ENCODE results near the gene GPAT3.
"Not testable (repeated sequence)": the region's sequence is repeated elsewhere in the genome, so short reads cannot be mapped to it uniquely, and the experiment has no call there.

The GPAT3 gene

DNA sequence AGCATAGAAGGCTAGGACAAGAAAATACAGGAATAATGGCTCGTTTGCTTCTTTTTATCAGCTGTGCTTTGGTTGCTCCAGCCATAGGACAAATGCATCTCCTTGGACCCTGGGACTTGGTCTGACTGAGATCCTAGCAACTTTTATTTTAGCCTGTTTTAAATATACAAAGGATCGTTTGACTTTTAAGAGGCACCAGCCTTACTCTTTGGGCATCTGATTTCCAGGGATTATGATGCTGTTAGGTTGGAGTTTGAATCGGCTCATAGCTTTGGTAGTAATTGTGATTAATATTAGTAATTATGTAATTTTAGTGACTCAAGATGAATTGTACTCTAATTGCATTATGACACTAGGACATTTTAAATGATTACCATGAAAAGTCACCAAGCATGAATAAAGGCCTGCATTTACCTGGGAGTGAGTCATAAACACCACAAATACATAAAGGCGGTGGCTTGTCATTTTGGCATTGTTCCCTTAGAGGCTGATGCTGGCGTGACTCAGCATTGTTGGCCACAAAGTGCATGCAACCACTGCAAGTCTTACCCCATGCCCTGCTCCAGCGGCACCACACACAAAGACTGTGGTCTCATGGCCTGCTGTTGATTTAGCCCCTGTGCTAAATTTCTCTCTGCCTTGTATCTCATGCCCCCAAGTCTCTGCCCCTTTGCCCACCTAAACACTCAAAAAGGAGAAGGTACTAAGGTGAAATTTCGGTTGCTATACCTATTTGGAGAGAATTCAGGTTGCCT lies 12.4 kb downstream of the GPAT3 start:
- FAIRE-seq (peak; percentile 74), DNase-seq (ENCODE audit: insufficient read length, low spot score) (no peak)

DNA sequence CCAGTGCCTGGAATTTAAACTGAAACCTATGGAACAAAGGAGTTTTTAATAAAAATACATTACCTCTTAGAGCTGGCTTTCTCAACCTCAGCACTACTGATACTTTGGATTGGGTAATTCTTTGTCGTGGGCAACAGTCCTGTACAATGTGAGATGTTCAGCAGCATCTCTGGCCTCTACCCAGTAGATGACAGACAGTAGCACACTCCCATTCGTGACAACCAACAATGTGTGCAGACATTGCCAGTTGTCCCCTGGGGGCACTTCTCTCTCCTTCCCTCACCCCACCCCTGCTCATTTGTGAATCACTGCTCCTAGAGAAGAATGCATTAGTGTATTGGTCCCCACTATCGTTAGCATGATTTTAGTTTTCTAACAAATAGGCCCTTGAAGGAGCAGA lies 16.2 kb downstream of the GPAT3 start:
- DNase-seq (ENCODE audit: insufficient read length, low spot score), result no peak
- no peak for FAIRE-seq

DNA sequence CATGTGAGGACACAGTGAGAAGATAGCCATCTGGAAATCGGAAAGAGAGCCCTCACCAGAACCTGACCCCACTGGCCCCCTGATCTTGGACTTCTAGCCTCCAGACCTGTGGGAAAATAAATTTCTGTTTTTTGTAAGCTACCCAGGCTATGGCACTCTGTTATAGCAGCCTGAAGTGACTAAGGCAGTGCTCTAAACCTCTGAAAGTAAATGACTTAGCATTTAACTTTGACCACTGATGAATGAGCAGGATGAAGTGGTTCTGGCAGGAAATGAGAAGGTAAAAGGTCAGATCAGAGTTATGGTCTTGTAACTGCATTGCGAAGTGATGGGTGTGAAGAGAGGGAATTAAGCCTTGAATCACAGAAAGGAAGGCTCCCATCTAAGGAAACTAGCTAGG lies 17.0 kb downstream of the GPAT3 start:
- peak; percentile 56 for FAIRE-seq

DNA sequence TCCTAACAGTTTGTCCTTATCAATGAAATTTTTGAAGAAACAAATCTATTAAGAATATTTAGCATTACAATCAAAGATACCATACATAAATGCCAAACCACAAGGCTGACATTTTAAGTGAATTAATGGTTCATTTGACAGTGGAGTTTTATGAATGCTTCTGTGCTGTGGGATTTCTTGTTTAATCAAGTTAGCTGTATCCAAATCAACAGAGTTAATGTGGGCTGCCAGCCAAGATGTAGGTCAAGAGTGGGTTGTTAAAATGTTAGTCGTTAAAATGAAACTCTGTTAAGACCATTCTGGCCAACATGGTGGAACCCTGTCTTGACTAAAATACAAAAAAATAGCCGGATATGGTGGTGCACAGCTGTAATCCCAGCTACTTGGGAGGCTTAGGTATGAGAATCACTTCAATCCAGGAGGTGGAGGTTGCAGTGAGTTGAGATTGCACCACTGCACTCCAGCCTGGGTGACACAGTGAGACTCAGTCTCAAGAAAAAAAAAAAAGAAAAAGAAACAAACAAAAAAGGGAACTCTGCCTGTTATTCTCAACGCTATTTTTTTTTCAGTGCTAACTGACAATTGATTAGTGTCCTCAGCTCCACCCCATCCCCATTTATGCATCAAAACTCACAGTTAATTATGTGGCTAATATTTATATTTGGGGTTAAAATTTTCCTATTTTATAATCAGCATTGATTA lies 20.2 kb downstream of the GPAT3 start:
- DNase-seq (ENCODE audit: insufficient read length, low spot score) (no peak), FAIRE-seq (no peak)

More for the DNA sequence above, 17.0 kb downstream of the GPAT3 start:
- DNase-seq (ENCODE audit: insufficient read length, low spot score), result no peak

DNA sequence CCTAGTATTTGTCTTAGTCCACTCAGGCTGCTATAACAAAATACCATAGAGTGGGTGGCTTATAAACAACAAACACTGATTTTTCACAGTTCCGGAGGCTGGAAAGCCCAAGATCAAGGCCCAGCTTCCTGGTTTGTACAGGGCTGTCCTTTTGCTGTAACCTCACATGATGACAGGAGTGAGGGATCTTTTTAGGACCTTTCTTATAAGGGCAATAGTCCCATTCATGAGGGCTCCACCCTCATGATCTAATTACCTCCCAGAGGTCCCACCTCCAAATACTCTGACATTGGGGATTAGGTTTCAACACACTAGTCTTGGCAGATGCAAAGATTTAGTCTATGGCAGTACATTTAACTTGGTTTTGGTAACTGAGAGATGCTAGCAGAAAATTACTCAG lies 20.9 kb downstream of the GPAT3 start:
- FAIRE-seq, result no peak
- DNase-seq (ENCODE audit: insufficient read length, low spot score), result no peak

DNA sequence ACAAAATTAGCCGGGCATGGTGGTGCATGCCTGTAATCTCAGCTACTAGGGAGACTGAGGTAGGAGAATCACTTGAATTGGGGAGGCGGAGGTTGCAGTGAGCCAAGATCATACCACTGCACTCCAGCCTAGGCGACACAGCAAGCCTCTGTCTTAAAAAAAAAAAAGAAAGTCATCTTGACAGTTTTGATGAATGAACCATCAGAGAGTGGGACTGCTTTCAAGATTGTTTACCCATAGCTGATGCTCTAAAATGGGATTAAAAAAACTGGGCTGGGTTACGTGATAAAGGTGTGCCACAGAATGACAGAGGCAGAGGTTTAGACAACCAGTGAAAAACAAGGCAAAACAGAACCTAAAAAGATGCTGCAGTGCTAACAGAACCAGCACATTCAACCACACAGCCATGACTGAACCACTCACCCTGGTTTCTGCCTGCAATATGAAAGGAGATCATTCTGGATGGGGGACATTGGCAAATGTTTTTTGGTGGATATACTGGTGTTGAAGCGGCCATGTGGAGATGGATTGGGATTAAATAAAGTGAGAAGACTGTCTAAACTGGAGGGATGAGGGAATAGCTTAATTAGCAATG lies 22.2 kb downstream of the GPAT3 start:
- DNase-seq (ENCODE audit: insufficient read length, low spot score), result no peak
- no peak for FAIRE-seq

DNA sequence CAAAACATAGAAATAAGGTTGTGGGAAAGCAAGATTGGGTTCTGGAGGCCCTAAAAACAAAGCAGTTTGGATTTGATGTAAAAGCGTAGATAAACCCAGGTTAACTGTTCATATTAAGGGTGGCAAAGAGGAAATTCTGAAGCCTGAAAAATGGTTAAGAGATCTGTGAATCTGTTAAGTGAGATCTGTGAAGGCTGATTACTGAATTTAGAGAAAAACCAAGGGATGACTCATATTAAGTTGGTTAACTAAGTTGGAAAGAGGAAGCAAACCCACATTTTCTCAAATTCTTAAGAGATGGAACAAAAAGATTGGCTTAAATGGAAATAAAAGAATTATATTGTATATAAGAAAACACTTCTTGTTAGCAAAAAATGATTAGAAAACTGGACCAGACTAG lies 22.8 kb downstream of the GPAT3 start:
- no peak for DNase-seq (ENCODE audit: insufficient read length, low spot score)
- no peak for FAIRE-seq

DNA sequence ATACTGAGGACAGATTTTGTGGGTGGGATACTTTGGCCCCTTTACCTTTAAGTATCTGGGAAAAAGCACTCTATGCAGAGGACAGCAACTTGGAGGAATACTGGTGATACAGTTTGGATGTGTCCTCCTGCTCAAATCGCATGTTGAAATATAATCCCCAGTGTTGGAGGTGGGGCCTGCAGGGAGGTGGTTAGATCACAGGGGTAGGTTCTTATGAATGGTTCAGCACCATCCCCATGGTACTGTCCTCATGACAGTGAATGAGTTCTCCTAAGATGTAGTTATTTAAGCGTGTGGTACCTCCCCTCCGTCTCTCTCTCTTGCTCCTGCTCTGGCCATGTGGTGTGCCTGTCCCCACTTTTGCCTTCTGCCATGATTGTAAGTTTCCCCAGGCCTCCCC lies 24.6 kb downstream of the GPAT3 start:
- DNase-seq (ENCODE audit: insufficient read length, low spot score), result no peak
- FAIRE-seq, result no peak

DNA sequence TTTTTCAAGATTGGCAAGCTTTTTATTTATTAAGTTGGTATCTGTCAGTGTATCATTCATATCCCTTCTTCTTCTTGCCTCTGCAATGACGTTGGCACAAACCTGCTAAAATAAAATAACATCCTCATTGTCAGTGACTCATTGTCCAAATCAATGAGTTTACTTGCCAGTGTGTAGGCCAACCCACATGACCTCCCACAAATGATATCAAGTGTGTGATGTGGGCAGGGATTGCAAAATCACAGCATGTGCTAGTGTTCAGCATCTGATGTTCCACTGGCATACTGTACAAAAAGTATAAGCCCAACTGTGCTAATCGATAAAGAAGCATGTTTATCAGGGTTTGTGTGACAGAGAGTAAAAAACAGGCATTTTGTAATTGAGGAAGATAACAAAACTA lies 25.5 kb downstream of the GPAT3 start:
- DNase-seq (ENCODE audit: insufficient read length, low spot score) (no peak), FAIRE-seq (no peak)

DNA sequence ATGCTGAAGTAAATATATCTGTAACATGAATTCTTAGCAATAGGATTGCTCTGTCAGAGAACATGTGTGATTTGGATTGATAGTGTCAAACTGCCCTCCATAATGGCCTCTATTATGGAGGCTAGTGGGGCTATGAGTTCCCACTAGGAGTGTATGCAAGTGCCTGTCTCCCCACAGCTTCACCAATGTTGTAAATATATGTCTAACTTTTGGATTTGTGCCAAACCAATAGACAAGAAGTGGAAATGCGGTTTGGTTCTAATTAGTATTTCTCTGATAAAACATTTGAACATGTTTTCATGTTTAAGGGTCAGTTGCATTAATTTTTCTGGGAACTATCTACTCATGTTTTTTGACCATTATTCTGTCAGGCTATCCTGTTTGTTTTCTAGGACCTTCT lies 28.1 kb downstream of the GPAT3 start:
- peak; percentile 14 for FAIRE-seq
- DNase-seq (ENCODE audit: insufficient read length, low spot score), result no peak

DNA sequence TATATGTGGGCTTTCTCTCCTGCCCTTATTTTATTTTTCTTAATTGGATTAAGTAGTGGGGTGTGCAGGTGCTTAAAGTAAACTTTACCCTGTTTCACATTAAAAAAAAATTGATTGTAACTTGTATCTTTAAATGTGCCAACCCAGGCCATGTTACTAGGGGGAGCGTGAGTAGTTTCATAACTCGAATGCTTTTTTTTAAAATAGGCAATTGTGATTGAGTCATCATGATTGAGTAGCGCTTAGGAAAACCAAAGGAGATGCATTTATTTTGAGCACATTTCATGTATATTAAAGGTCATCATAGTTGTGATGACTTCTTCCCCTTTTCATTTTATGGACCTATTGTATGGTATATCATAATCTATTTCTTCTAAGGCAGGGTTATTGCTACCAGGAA lies 32.2 kb downstream of the GPAT3 start:
- FAIRE-seq (no peak), DNase-seq (ENCODE audit: insufficient read length, low spot score) (no peak)

DNA sequence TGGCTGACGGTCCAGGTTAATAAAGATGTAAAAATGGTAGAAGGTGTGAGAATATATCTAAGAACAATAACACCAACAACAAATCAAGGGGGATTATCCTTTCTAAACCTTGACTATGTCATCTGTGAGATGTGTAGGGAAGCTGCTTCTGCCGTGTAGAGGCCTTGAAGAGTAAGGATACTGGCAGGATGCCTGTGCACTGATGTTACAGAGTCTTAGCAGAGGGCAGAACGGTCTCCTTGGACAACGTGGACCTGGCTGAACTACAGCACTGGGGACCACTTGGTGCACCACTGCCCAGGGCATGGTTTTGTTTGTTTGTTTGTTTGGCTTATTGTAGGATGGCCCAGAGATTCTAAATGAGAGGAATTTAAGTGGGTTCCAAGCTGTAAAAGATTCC lies 33.5 kb downstream of the GPAT3 start:
- FAIRE-seq (no peak), DNase-seq (ENCODE audit: insufficient read length, low spot score) (no peak)

DNA sequence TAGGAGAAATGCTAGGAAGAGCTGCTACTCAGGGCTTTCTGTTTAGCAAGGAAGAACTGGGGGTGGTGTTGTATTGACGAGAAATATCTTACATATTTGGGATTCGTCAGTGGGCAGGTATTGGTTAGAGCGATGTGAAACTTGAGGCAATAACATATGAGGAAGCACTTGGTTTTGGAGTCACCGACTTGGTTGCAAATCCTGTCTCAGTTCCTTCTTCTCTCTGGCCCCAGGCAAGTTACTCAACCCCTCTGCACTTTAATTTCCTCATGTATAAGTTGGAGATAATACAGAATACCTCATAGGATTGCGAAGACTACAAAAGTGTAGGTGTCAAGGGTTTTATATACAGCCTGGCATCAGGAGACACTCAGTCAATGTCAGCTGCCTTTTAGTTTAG lies 34.1 kb downstream of the GPAT3 start:
- DNase-seq (ENCODE audit: insufficient read length, low spot score) (no peak), FAIRE-seq (peak; percentile 53)

DNA sequence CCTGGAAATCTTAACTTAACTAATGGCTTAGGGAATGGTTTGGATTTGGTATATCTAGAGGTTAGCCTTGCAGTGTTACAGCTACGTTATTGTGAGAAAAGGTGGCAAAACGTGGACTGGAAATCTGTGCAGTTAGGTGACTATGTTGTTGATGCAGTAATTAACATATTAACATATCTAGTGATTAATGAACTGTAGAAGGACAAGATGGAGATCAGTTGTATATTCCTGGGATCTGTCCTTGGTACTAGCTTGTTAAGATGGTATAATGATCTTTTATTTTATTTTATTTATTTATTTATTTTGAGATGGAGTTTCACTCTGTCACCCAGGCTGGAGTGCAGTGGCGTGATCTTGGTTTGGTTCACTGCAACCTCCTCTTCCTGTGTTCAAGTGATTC lies 36.9 kb downstream of the GPAT3 start:
- FAIRE-seq (no peak), DNase-seq (ENCODE audit: insufficient read length, low spot score) (no peak)

DNA sequence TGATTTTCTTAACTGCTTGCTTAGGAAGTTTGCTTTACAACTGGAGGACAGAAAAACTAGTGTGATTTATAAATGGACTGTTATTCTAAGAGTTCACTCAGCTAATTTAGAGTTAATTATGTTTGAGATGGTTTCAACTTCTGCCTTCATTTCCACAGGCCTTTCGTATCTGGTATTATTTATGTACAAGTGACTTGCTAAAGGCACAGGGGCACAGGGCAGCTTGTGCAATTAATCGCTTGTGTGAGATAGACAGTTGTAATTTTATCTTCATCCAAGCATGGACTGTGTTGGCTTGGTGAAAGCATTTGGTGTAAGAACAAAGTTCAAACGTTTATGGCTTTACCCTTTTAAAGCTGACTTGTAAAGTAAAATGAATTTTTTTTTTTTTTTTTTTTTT lies 38.3 kb downstream of the GPAT3 start:
- FAIRE-seq (no peak), DNase-seq (ENCODE audit: insufficient read length, low spot score) (no peak)

DNA sequence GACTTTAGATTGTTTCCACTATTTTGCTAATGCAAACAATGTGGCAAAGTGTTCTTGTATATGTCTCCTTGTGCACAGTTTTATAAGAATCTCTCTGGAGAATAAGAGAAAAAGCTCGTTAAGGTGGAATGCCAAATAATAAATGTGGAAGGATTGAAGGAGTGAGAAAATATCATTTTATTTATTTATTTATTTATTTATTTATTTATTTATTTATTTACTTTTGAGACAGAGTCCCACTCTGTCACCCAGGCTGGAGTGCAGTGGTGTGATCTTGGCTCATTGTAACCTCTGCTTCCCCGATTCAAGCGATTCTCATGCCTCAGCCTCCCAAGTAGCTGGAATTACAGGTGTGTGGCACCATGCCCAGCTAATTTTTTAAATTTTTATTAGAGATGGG lies 40.3 kb downstream of the GPAT3 start:
- DNase-seq (ENCODE audit: insufficient read length, low spot score); FAIRE-seq: not testable (repeated sequence)

DNA sequence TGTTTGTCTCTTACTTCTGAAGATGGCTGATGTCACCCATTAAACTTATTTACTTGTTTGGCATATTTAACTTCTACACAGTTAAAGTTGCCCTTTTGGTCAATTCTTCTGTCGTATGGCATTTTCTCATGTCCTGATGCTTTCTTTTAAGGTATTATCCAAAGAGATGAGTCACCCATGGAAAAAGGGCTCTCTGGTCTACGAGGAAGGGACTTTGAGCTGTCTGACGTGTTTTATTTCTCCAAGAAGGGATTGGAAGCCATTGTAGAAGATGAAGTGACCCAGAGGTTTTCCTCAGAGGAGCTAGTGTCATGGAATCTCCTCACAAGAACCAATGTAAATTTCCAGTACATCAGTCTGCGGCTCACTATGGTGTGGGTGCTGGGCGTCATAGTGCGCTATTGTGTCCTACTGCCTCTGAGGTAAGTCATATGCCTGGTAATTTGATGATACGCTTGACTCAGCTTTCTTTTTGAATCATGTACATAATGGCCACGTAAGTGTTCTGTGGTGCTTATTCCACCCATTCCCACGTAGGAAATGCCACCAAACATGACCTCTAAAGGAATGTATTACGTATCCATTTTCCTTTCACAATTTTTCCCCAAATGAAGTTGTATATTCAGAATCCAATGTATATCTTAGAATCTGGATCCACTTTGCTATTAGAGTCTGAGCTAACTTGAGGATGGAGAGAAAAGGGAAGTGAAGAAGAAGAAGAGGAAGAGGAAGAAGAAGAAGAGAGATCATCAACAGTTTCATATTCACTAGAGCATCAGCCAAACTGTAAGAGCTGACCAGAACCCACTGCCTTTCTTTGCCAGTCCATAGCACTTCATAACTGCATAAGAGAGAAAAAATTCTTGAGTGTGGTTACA lies 45.7 kb downstream of the GPAT3 start:
- DNase-seq (ENCODE audit: insufficient read length, low spot score), result no peak
- peak; percentile 89 for FAIRE-seq

DNA sequence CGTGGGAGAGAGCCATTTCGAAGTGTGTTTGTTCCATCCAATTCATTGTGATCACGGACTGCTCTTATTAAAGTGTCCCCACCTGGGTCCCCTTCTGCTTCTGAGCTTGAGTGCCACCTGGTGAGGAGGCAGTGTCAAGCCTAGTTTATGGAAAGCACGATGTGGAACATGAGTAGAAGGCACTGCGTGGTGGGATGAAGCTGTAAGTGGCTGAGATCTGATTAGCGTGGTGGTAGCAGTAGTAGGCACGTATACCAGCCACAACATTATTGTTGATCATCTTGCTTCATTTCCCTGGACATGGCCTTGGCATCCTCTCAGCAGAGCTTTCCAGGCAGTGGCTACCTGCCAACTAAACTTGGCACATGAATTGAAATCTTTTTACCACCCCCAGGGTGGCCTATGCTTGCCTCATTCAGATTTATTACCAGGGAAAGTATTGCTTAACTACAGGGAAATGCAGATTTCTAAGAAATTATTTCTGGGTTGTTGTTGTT lies 46.4 kb downstream of the GPAT3 start:
- no peak for FAIRE-seq

DNA sequence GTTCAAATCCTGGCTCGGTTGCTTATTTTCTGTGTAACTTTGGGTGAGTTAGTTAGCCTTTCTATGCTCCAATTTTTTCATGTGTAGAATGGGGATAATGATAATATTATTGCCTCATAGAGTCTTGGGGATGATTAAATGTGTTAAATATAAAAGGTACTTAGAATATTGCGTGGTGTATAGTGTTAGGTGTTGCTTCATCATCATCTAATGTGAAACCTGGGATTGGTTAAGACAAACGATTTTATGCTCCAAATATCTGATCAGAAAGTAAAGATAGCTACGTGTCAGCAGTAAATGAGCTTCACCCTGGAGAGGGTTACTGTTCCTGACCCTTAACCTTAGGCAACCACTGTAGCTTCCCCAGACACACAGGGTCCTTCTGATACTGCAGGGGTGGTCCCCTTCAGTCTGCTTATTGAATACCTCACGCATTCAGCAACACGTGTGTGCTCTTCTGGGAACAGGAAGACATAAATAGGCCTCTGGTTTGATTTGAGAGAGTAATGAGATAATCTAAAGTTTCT lies 50.1 kb downstream of the GPAT3 start:
- DNase-seq (ENCODE audit: insufficient read length, low spot score), result no peak
- no peak for FAIRE-seq

More for the DNA sequence above, 46.4 kb downstream of the GPAT3 start:
- DNase-seq (ENCODE audit: insufficient read length, low spot score), result no peak

DNA sequence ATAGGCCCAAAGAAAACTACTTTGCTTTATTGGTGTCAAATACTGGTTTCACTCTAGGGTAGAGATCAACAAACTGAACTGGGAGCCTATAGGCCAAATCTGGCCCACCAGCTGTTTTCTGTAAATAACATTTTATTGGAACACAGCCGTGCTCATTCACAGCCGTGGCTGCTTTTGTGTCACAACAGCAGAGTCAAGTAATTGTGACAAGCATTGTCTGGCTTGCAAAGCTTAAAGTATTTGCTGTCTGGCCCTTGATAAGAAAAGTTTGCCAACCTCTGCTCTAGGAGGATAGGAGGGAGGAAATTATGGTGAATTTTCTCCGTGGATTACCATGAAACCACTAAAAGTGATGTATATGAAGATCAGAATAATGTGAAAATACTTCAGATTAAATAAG lies 53.4 kb downstream of the GPAT3 start:
- FAIRE-seq, result no peak
- no peak for DNase-seq (ENCODE audit: insufficient read length, low spot score)

DNA sequence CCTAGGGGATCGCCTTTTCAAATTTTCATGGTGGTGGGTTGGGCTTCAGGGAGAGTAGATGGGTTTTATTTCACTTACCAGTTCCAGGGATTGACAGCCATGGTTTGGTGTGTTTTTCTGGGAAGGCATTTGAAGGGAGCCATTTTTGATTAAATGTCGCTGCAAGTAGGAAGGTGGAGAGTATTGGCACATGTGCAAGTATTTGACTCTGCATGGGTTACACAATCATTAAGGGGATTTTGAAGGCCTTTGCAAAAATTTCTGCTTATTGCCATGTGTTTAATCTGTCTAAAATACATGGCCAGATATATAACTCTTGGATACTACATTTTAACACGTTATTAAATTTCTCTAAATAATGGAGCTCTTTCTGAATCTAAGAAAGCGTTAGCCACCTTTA lies 55.1 kb downstream of the GPAT3 start:
- FAIRE-seq (no peak), DNase-seq (ENCODE audit: insufficient read length, low spot score) (no peak)
